ENCODE data around the gene PRR14. TPM values are rescaled to one million over a fixed set of nuclear protein-coding genes. Genes with fewer than 3 reads are reported as not detected.

PRR14 gene
- total RNA-seq, 1 donor from 2014 or later: 3.5 TPM

DNA sequence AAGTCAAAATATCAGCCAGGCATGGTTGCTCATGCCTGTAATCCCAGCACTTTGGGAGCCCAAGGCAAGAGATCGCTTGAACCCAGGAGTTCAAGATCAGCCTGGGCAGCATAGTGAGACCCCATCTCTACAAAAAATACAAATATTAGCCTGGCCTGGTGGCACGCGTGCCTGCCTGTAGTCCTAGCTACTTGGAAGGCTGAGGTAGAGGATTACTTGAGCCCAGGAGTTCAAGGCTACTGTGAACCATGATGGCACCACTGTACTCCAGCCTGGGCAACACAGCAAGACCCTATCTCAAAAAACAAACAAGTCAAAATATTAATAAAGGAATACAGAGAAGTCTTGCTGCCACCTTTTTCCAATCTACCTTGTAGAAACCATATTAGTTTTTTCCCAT, 44.8 kb upstream of the PRR14 start:
- DNase-seq (ENCODE audit: low spot score): no peak
- H3K27ac ChIP-seq: no peak overlapping the region
- H3K9me3 ChIP-seq (ENCODE audit: low read depth): no peaks in the 10 kb centered on the region
- H3K4me1 ChIP-seq: no peaks in the 10 kb centered on the region
- H3K4me3 ChIP-seq: no peak overlapping the region
- Mint-ChIP-seq H3K27ac (no peak overlapping the region), H3K27me3 (ENCODE audit: insufficient read depth, low read depth) (peaks cover 2% of the 10 kb centered on the region), H3K4me1 (peaks cover 5% of the 10 kb centered on the region), H3K9me3 (peaks cover under 1% of the 10 kb centered on the region), H3K4me3 (no peak overlapping the region), H3K36me3 (peaks cover 26% of the 10 kb centered on the region)
- H3K79me2 ChIP-seq (ENCODE audit: low read depth): peaks cover 31% of the 10 kb centered on the region
- no peaks in the 10 kb centered on the region for H4K20me1 ChIP-seq (ENCODE audit: low read depth)
- no peak overlapping the region for H3K9ac ChIP-seq
- no peak for TF ChIP-seq EZH2phosphoT487 (IDR thresholded peaks at IDR 0.05)
- TF ChIP-seq, protein P1, sequence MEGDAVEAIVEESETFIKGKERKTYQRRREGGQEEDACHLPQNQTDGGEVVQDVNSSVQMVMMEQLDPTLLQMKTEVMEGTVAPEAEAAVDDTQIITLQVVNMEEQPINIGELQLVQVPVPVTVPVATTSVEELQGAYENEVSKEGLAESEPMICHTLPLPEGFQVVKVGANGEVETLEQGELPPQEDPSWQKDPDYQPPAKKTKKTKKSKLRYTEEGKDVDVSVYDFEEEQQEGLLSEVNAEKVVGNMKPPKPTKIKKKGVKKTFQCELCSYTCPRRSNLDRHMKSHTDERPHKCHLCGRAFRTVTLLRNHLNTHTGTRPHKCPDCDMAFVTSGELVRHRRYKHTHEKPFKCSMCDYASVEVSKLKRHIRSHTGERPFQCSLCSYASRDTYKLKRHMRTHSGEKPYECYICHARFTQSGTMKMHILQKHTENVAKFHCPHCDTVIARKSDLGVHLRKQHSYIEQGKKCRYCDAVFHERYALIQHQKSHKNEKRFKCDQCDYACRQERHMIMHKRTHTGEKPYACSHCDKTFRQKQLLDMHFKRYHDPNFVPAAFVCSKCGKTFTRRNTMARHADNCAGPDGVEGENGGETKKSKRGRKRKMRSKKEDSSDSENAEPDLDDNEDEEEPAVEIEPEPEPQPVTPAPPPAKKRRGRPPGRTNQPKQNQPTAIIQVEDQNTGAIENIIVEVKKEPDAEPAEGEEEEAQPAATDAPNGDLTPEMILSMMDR (IDR thresholded peaks at IDR 0.05): no peak
- TF ChIP-seq EZH2 (IDR thresholded peaks at IDR 0.05): no peak
- no peak overlapping the region for H3K4me2 ChIP-seq
- no peak overlapping the region for H2AFZ ChIP-seq (replicated peaks)
- peaks cover 15% of the 10 kb centered on the region for H3F3A ChIP-seq (ENCODE audit: low read depth)
- no peaks in the 10 kb centered on the region for H3K36me3 ChIP-seq
- no peaks in the 10 kb centered on the region for H3K27me3 ChIP-seq

DNA sequence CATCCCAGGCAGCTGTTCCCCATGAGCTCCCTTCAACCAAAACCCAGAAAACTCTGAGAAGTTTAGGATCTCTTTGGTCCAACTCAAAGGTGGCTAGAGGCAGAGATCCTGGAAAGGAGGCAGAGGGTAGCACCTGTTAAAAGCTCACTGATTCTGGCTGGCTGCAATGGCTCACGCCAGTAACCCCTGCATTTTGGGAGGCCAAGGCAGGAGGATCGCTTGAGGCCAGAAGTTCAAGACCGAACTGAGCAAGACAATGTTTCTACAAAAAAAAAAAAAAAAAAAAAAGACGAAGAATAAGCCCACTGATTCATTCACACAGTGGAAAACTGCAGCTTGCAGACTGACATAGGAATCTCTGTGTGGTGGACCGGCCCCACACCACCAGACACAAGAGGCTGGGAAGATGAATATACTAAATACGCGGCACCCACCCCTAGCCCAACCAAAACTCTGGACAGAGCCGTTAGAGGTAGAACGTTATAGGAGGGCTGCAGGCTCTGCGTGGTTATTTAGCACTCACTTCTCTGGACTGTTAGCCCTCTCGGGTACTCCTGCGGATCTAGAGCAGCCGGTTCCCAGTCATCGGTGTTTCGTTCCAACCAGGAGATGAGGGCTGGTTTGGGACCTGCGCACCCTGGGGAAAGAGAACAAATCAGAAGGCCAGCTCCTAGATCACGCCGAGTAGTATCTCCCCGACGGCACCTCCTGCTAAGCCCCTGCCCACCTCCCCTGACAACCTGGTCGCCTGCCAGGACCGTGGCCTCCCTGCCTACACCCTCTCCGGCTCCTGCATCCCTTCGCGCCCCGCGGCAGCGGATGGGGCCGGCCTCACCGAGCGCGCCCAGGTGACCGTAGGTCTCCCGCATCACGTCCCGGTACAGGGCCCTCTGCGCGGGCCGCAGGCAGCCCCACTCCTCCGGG, 41.5 kb upstream of the PRR14 start:
- DNase-seq (ENCODE audit: low spot score): peak; percentile 31
- Histone ChIP-seq H4K20me1 (ENCODE audit: low read depth) (no peaks in the 10 kb centered on the region), H3K27me3 (no peaks in the 10 kb centered on the region), H3K36me3 (no peaks in the 10 kb centered on the region), H3K4me3 (peak overlapping the region; percentile 89), H3K9me3 (ENCODE audit: low read depth) (no peaks in the 10 kb centered on the region), H3K27ac (peak overlapping the region; percentile 64), H3F3A (ENCODE audit: low read depth) (peaks cover 13% of the 10 kb centered on the region), H2AFZ (replicated peaks) (peak overlapping the region; percentile 90), H3K4me2 (peak overlapping the region; percentile 84), H3K79me2 (ENCODE audit: low read depth) (peaks cover 31% of the 10 kb centered on the region), H3K4me1 (no peaks in the 10 kb centered on the region), H3K9ac (peak overlapping the region; percentile 88)
- Mint-ChIP-seq H3K4me3 (peak overlapping the region; percentile 93), H3K36me3 (peaks cover 8% of the 10 kb centered on the region), H3K27me3 (ENCODE audit: insufficient read depth, low read depth) (peaks cover 5% of the 10 kb centered on the region), H3K27ac (peak overlapping the region; percentile 84), H3K4me1 (peaks cover 5% of the 10 kb centered on the region), H3K9me3 (no peaks in the 10 kb centered on the region)
- no peak for TF ChIP-seq EZH2 (IDR thresholded peaks at IDR 0.05)
- no peak for TF ChIP-seq EZH2phosphoT487 (IDR thresholded peaks at IDR 0.05)

DNA sequence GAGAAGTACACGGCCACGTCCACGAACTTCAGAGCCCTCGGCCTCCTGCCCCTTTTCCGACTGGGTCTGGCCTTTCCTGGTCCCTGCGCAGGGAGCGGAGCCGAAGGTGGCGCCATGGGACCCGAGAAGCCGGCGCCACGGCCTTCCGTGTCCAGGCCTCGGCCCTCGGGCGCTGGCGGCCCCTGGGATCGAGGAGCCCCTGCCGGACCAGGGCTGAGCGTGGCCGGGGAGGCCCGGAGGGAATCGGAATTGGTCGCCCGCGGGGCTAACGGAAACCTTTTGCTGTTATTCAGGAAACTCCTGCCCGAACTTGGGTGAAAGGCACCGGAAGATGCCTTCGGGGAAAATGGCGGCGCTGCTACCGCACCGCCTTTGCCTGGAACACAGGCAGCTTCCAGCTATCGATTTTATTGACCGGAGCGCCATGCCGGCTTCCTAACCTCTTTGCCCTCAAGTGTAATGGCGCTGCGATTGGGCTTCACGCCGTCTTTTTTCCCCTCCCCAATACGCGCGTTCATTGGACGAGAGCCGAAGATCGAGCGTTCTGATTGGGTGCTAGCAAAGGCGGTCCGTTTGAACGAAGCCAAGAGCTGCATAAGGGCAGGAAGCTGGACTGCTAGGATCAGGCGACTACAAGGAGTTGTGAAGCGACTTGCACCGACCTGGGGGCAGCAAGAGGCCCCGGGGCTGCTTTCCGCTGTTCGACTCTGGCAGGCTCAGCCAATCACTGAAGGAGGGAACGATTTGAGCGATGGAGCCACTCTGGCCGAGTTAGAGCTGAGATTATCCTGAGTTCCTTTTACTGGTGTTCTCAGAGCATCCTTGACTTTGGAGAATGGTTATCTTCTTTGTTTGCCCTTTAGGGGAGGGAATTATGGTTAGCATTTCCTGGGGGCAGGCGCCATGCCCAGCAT, 40.6 kb upstream of the PRR14 start, which contains the start of gene ZNF689:
ZNF689 (minus strand) TSS at position 464 of the 914 bp plus-strand sequence; CDS start at position 116, 348 bp downstream.
- Histone ChIP-seq H3F3A (ENCODE audit: low read depth) (peaks cover 13% of the 10 kb centered on the region), H2AFZ (replicated peaks) (peak within 1 kb of the TSS; percentile 90), H3K36me3 (no peaks in the 10 kb centered on the region), H3K4me3 (peak within 1 kb of the TSS; percentile 89), H3K27me3 (no peaks in the 10 kb centered on the region), H3K27ac (peak within 1 kb of the TSS; percentile 64), H3K9me3 (ENCODE audit: low read depth) (no peaks in the 10 kb centered on the region), H3K4me1 (no peaks in the 10 kb centered on the region), H4K20me1 (ENCODE audit: low read depth) (no peaks in the 10 kb centered on the region), H3K79me2 (ENCODE audit: low read depth) (peaks cover 31% of the 10 kb centered on the region), H3K9ac (peak within 1 kb of the TSS; percentile 88), H3K4me2 (peak within 1 kb of the TSS; percentile 84)
- DNase-seq (ENCODE audit: low spot score): peak; percentile 99
- Mint-ChIP-seq H3K4me1 (peaks cover 5% of the 10 kb centered on the region), H3K4me3 (peak within 1 kb of the TSS; percentile 93), H3K27me3 (ENCODE audit: insufficient read depth, low read depth) (peaks cover 5% of the 10 kb centered on the region), H3K36me3 (peaks cover 4% of the 10 kb centered on the region), H3K27ac (peak within 1 kb of the TSS; percentile 98), H3K9me3 (no peaks in the 10 kb centered on the region)
- TF ChIP-seq EZH2phosphoT487 (IDR thresholded peaks at IDR 0.05): no peak
- TF ChIP-seq, protein P1 (IDR thresholded peaks at IDR 0.05): no peak
- TF ChIP-seq EZH2 (IDR thresholded peaks at IDR 0.05): no peak
